Kidney epithelial cell (primary cell): ENCODE results near the gene ACAN. TPM values are rescaled to one million over a fixed set of nuclear protein-coding genes. Genes with fewer than 3 reads are reported as not detected.

Experiments used
- DNase-seq: peaks from one replicate; pipeline ENCODE4 v3.0.0-alpha.2; 2010; ENCODE audit warnings: low read depth
- H3K27me3 ChIP-seq: 2 replicates; pipeline ENCODE4 v1.6.0; 2011; ENCODE audit warnings: low read length; ENCODE audit not compliant: control insufficient read depth, insufficient read depth
- H3K36me3 ChIP-seq: 2 replicates; pipeline ENCODE4 v1.5.1; 2011; ENCODE audit warnings: low read length; ENCODE audit not compliant: control insufficient read depth, insufficient read depth
- H3K4me3 ChIP-seq: 2 replicates; pipeline ENCODE4 v1.5.1; 2011; ENCODE audit warnings: low read depth, mild to moderate bottlenecking, control low read depth, low read length
- total RNA-seq: library from RNA; depleted of rRNA; stranded (reverse); fragments of >200 nt; gene quantifications from 2 replicates; pipeline ENCODE4 v1.2.3, GENCODE V29; 2015
- TF ChIP-seq, protein P1 (sequence below): IDR thresholded peaks from 2 replicates; pipeline ENCODE4 v1.5.1; 2011; ENCODE audit warnings: mild to moderate bottlenecking, moderate library complexity, low read length, control low read depth, inconsistent platforms; ENCODE audit not compliant: insufficient read depth, poor library complexity, severe bottlenecking

Gene ACAN
- total RNA-seq, 1 donor from 2014 or later, result 0.08 TPM

DNA sequence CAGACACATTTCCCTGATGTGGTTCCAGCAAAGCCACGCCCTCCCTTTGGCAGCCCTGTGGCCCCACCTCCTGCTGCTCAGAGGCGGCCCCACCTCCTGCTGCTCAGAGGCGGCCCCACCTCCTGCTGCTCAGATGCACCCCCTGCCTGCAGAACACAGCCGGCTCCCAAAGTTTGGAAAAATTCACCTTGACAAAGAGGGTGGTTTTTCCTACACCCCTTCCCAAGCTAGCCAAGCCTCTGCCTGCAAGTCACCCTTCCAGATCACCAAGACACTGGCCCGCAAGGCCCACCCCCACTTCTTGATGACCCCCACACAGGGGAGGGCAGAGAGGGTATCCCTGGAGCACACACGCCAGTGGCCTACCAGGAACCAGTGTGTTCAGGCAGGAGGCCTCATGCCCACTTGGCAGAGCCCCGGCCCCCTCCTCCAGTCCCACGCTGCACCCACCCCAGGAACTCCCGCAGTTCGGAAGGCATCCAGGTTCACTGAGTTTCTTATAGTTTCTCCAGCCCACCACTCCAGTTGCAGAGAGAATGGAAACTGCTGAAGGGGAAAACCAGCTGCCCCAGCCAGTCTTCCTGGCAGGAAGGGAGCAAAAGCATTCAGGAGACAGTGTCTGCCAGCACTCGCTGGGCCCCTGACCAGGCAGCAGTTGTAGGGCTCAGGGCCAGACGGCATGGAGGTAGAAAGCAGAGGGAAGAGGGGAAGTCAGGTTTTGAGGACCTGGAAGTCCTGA lies 94.4 kb downstream of the ACAN start:
- TF ChIP-seq, protein P1, sequence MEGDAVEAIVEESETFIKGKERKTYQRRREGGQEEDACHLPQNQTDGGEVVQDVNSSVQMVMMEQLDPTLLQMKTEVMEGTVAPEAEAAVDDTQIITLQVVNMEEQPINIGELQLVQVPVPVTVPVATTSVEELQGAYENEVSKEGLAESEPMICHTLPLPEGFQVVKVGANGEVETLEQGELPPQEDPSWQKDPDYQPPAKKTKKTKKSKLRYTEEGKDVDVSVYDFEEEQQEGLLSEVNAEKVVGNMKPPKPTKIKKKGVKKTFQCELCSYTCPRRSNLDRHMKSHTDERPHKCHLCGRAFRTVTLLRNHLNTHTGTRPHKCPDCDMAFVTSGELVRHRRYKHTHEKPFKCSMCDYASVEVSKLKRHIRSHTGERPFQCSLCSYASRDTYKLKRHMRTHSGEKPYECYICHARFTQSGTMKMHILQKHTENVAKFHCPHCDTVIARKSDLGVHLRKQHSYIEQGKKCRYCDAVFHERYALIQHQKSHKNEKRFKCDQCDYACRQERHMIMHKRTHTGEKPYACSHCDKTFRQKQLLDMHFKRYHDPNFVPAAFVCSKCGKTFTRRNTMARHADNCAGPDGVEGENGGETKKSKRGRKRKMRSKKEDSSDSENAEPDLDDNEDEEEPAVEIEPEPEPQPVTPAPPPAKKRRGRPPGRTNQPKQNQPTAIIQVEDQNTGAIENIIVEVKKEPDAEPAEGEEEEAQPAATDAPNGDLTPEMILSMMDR, result peak; percentile 77
- Histone ChIP-seq H3K36me3 (no peaks in the 10 kb centered on the region), H3K4me3 (no peak overlapping the region), H3K27me3 (peaks cover 4% of the 10 kb centered on the region)
- DNase-seq, result no peak

DNA sequence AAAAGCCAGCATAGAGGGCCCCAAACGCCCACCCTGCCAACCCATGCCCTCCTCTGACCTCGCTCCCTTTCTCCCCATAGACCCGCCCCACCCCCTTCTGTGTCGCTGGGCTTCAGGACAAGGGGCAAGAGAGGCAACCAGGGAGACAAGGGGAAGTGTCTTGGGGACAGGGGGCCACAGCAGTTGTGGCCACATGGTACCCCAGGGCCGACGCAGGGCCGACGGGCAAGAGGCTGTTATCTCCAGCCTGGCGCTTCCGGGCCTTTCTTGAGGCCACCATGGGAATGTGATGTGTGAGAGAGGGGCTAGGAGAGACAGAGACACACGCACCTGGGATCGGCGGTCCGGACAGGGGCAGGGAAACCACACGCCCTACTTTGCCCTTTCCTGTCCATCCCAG lies 95.5 kb downstream of the ACAN start:
- Histone ChIP-seq H3K4me3 (no peak overlapping the region), H3K27me3 (peaks cover 4% of the 10 kb centered on the region), H3K36me3 (no peaks in the 10 kb centered on the region)
- DNase-seq, result no peak
- TF ChIP-seq, protein P1, result no peak

DNA sequence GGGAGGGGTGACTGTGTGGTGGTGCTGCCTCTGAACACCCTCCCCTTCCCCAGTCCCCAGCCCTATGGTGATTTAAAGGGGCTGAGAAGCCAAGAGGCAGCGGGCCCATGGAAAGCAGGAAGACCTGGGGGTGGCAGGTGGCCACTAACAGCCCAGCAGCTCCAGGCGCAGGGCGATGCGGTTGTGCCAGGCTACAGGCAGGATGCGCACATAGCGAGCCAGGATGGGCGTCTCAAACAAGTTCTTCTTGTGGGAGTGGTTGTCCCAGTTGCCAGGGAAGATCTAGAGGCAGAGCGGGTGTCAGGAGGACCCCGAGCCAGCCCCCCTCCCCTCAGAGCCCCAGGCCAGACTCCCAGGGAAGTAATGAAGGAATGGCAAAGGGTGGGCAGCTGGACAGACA lies 96.0 kb downstream of the ACAN start:
- Histone ChIP-seq H3K4me3 (no peak overlapping the region), H3K27me3 (peaks cover 3% of the 10 kb centered on the region), H3K36me3 (no peaks in the 10 kb centered on the region)
- no peak for DNase-seq
- TF ChIP-seq, protein P1, result no peak

DNA sequence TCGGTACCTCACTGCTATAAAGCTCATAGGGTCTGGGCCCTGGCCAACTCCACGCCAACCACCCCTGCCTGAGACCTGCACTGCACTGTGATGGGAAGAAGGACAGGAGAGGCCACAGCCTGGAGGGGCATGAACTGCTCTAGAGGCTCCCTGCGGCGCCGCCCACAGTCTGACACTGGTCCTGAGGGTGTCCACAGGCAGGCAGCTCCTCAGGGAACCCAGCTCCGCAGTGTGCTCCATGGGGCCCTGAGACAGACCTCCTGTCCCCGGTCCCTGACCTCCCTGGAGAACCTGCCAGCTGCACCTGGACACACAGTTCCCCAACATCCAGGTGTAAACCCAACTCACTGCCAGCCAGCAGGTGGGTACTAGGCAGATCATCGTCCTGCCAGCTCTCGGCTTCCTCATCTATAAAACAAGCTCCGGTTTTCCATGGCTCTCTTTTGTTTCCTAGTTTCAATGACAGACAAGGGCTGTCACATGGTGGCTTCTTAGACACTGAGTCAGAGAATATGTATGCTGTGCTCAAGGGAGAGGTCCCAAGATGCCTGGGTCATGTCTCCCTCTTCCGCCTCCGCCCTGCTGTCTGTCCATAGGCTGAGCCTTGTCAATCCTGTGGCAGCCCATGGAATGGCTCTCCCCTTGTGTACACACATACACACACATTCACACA lies 97.2 kb downstream of the ACAN start:
- TF ChIP-seq, protein P1, result no peak
- no peaks in the 10 kb centered on the region for H3K27me3 ChIP-seq
- no peak overlapping the region for H3K4me3 ChIP-seq
- no peaks in the 10 kb centered on the region for H3K36me3 ChIP-seq
- DNase-seq, result no peak

DNA sequence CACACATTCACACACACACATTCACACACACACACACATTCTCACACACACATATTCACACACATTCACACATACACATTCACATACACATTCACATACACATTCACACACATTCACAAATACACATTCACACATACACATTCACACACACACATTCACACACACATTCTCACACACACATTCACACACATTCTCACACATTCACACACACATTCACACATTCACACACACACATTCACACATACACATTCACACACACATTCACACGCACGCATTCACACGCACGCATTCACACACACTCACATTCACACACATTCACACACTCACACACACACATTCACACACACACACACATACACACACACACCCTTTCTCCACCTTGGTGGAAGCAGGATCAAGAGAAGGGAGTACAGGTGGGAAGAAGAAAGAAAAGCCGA lies 97.8 kb downstream of the ACAN start:
- TF ChIP-seq, protein P1, result no peak
- H3K4me3 ChIP-seq, result no peak overlapping the region
- H3K36me3 ChIP-seq, result no peaks in the 10 kb centered on the region
- H3K27me3 ChIP-seq, result no peaks in the 10 kb centered on the region
- no peak for DNase-seq
